H1 (cell line): ENCODE measurements around the gene ILF2. TPM values are rescaled to one million over a fixed set of nuclear protein-coding genes. Genes with fewer than 3 reads are reported as not detected.

Experiments
- CBX5 ChIP-seq: fragments of 300-800, 300-1000 bp; sonication (generic); IDR thresholded peaks from 2 replicates; pipeline ENCODE4 v1.7.1; 2016; ENCODE audit warnings: antibody characterized with exemption, low read length, low read depth
- KDM1A ChIP-seq: fragments of 200-600, 300-600 bp; sonication (generic); IDR thresholded peaks from 2 replicates; pipeline ENCODE4 v1.7.1; 2016; ENCODE audit warnings: mild to moderate bottlenecking, low read length, borderline replicate concordance
- MAX ChIP-seq: IDR thresholded peaks from 2 replicates; pipeline ENCODE4 v1.6.1; 2012; ENCODE audit warnings: inconsistent platforms
- NRF1 ChIP-seq: IDR thresholded peaks from 2 replicates; pipeline ENCODE4 v1.6.1; 2011; ENCODE audit warnings: mild to moderate bottlenecking, low read depth, low read length, improper control_type of control experiment
- RNF2 ChIP-seq: fragments of 200-900, 300-1000 bp; sonication (generic); IDR thresholded peaks from 2 replicates; pipeline ENCODE4 v1.7.1; 2016; ENCODE audit warnings: borderline replicate concordance, low read depth, mild to moderate bottlenecking, antibody characterized with exemption, low read length; ENCODE audit not compliant: poor library complexity, severe bottlenecking; ENCODE audit errors: missing control alignments
- SIN3A ChIP-seq, 2 experiments: IDR thresholded peaks in 1 of 2; conservative IDR thresholded peaks in 1 of 2; 2 replicates each; pipeline ENCODE4 v1.6.1; 2011 to 2012; ENCODE audit warnings: low read length in 2 of 2, improper control_type of control experiment in 1 of 2, low read depth in 1 of 2, mild to moderate bottlenecking in 1 of 2
- YY1 ChIP-seq: IDR thresholded peaks from 2 replicates; pipeline ENCODE4 v1.6.1; 2011; ENCODE audit warnings: low read depth, mild to moderate bottlenecking, low read length
- polyA plus RNA-seq, 7 experiments: library from polyadenylated mRNA; depleted of rRNA in 3 of 7; stranded (reverse) in 5 of 7; unstranded in 2 of 7; fragments of >200 nt in 5 of 7; fragments of 200-250 nt in 2 of 7; gene quantifications; 1 replicate in 5 of 7; 2 replicates in 1 of 7; 4 replicates in 1 of 7; pipeline versions ENCODE4 v1.2.1 to v1.2.3, GENCODE V29; 2011 to 2013; ENCODE audit warnings: missing spikeins in 2 of 7, mixed read lengths in 2 of 7
- total RNA-seq: library from RNA; stranded (reverse); fragmentation: NEBNext Ultra II Directional; extraction: Animal tissue kit (Norgen Biotek cat#: 25700); gene quantifications from 2 replicates; pipeline ENCODE4 v1.2.1, GENCODE V29; 2021

ILF2 gene
- total and polyA plus RNA-seq, 2 of the 8 experiments (the other 6 are each of a cell fraction or from before 2014, with no cell fraction given): 389 to 474 TPM

- TF ChIP-seq RNF2 (no peak), MAX (no peak), SIN3A (conservative IDR thresholded peaks at IDR 0.05 in 1 of 2, IDR thresholded peaks at IDR 0.05 in 1 of 2; ENCODE audit: low read depth in 1 of 2, low read length in 2 of 2) (no peak), KDM1A (no peak), CBX5 (no peak), YY1 (no peak), NRF1 (no peak)
These were observed 16.7 kb upstream of the ILF2 start (continued) for GRCh38 chr1:153687346-153688125.
